ENCODE data around the gene SNX9. TPM values are rescaled to one million over a fixed set of nuclear protein-coding genes. Genes with fewer than 3 reads are reported as not detected.

SNX9 gene
- total RNA-seq, 4 donors from 2014 or later = 29.4 to 44.9 (median 33.3) TPM

- H3K4me3 ChIP-seq = no peak overlapping the region
- no peak for DNase-seq
- ATAC-seq = no peak
- TF ChIP-seq CTCF (IDR thresholded peaks at IDR 0.05 in 4 of 5, conservative IDR thresholded peaks at IDR 0.05 in 1 of 5) = no peak
- TF ChIP-seq POLR2A (IDR thresholded peaks at IDR 0.05) = no peak
- in situ Hi-C loops (cut with MboI; ENCODE audit: low sequenced_read_pairs in 4 of 4) = no loop called here
- H3K4me1 ChIP-seq = peaks cover 3 to 7% of the 10 kb centered on the region in 2 donors
- H3K9me3 ChIP-seq = no peaks in the 10 kb centered on the region
- H3K27me3 ChIP-seq = no peaks in the 10 kb centered on the region
- H3K36me3 ChIP-seq = peaks cover 0 to 31% of the 10 kb centered on the region in 2 donors
- intact Hi-C loops (cut with DNase I; ENCODE audit: low total_unique reads) = no loop called here
- no peak overlapping the region for H3K27ac ChIP-seq
Observed at GRCh38 chr6:157891544-157892362, 68.7 kb downstream of the SNX9 start.

- ATAC-seq (no peak), DNase-seq (no peak)
- in situ Hi-C loops (cut with MboI; ENCODE audit: low sequenced_read_pairs in 4 of 4) (no loop called here), intact Hi-C loops (cut with DNase I; ENCODE audit: low total_unique reads) (no loop called here)
- no peaks in the 10 kb centered on the region for H3K9me3 ChIP-seq
- H3K27me3 ChIP-seq = no peaks in the 10 kb centered on the region
- no peak overlapping the region for H3K4me3 ChIP-seq
- TF ChIP-seq POLR2A (IDR thresholded peaks at IDR 0.05) (no peak), CTCF (IDR thresholded peaks at IDR 0.05 in 4 of 5, conservative IDR thresholded peaks at IDR 0.05 in 1 of 5) (no peak)
- H3K27ac ChIP-seq = no peak overlapping the region
- peaks cover 3 to 7% of the 10 kb centered on the region in 2 donors for H3K4me1 ChIP-seq
- peaks cover 0 to 31% of the 10 kb centered on the region in 2 donors for H3K36me3 ChIP-seq
Observed at GRCh38 chr6:157892363-157892877, 69.4 kb downstream of the SNX9 start.

- no peak for TF ChIP-seq CTCF (IDR thresholded peaks at IDR 0.05 in 4 of 5, conservative IDR thresholded peaks at IDR 0.05 in 1 of 5)
- no peak for TF ChIP-seq POLR2A (IDR thresholded peaks at IDR 0.05)
- Histone ChIP-seq H3K9me3 (no peaks in the 10 kb centered on the region), H3K36me3 (peaks cover 0 to 36% of the 10 kb centered on the region in 2 donors), H3K4me1 (peaks cover under 1 to 1% of the 10 kb centered on the region in 2 donors), H3K27ac (no peak overlapping the region), H3K27me3 (no peaks in the 10 kb centered on the region), H3K4me3 (no peak overlapping the region)
- intact Hi-C loops (cut with DNase I; ENCODE audit: low total_unique reads) (no loop called here), in situ Hi-C loops (cut with MboI; ENCODE audit: low sequenced_read_pairs in 4 of 4) (no loop called here)
- no peak for ATAC-seq
- no peak for DNase-seq
Observed at GRCh38 chr6:157893238-157893637, 70.2 kb downstream of the SNX9 start.

- in situ Hi-C loops (cut with MboI; ENCODE audit: low sequenced_read_pairs in 4 of 4) (no loop called here), intact Hi-C loops (cut with DNase I; ENCODE audit: low total_unique reads) (no loop called here)
Observed at GRCh38 chr6:157895585-157895984, 72.5 kb downstream of the SNX9 start.

More at GRCh38 chr6:157895585-157895984, 72.5 kb downstream of the SNX9 start:
- no peak overlapping the region for H3K27ac ChIP-seq
- no peaks in the 10 kb centered on the region for H3K27me3 ChIP-seq
- ATAC-seq (no peak), DNase-seq (no peak)
- peaks cover 0 to 38% of the 10 kb centered on the region in 2 donors for H3K36me3 ChIP-seq
- no peak overlapping the region for H3K4me3 ChIP-seq
- TF ChIP-seq POLR2A (IDR thresholded peaks at IDR 0.05) (no peak), CTCF (IDR thresholded peaks at IDR 0.05 in 4 of 5, conservative IDR thresholded peaks at IDR 0.05 in 1 of 5) (no peak)
- H3K4me1 ChIP-seq = no peaks in the 10 kb centered on the region
- H3K9me3 ChIP-seq = no peaks in the 10 kb centered on the region
